Measurements from ENCODE around the gene TBCA.
A peak's percentile ranks its signal among the peaks of the same experiment; 100 is the strongest.

Gene TBCA

GRCh38 chr5:77775790-77776553 lies at the start of gene TBCA:
Gene TBCA, minus strand, starts transcription at chr5:77776339. Its CDS starts 82 bp downstream, at chr5:77776257.
- peak within 1 kb of the TSS; percentile 69 for H3K4me3 ChIP-seq (ENCODE audit: low read depth, low read length)
- no peak for TF ChIP-seq CTCF (IDR thresholded peaks at IDR 0.05; ENCODE audit: low read depth, low read length)

GRCh38 chr5:77824981-77825380 lies 48.8 kb upstream of the TBCA start:
- TF ChIP-seq CTCF (IDR thresholded peaks at IDR 0.05; ENCODE audit: low read depth, low read length) = no peak
- no peak overlapping the region for H3K4me3 ChIP-seq (ENCODE audit: low read depth, low read length)

- TF ChIP-seq CTCF (IDR thresholded peaks at IDR 0.05; ENCODE audit: low read depth, low read length) = no peak
- no peak overlapping the region for H3K4me3 ChIP-seq (ENCODE audit: low read depth, low read length)
Measured at GRCh38 chr5:77816686-77817085, 40.5 kb upstream of the TBCA start.

- TF ChIP-seq CTCF (IDR thresholded peaks at IDR 0.05; ENCODE audit: low read depth, low read length) = no peak
- no peak overlapping the region for H3K4me3 ChIP-seq (ENCODE audit: low read depth, low read length)
Measured at GRCh38 chr5:77812926-77813589, 36.9 kb upstream of the TBCA start.

- TF ChIP-seq CTCF (IDR thresholded peaks at IDR 0.05; ENCODE audit: low read depth, low read length) = no peak
- peak overlapping the region; percentile 17; the same call in 1 of the 2 replicates for H3K4me3 ChIP-seq (ENCODE audit: low read depth, low read length)
Measured at GRCh38 chr5:77806213-77806843, 30.2 kb upstream of the TBCA start.

GRCh38 chr5:77798456-77798855 lies 22.3 kb upstream of the TBCA start:
- TF ChIP-seq CTCF (IDR thresholded peaks at IDR 0.05; ENCODE audit: low read depth, low read length) = no peak
- no peak overlapping the region for H3K4me3 ChIP-seq (ENCODE audit: low read depth, low read length)

GRCh38 chr5:77797136-77797535 lies 21.0 kb upstream of the TBCA start:
- TF ChIP-seq CTCF (IDR thresholded peaks at IDR 0.05; ENCODE audit: low read depth, low read length) = no peak
- no peak overlapping the region for H3K4me3 ChIP-seq (ENCODE audit: low read depth, low read length)

Data from WI38 (cell line).